ENCODE measurements around the gene SLC6A18.

DNA sequence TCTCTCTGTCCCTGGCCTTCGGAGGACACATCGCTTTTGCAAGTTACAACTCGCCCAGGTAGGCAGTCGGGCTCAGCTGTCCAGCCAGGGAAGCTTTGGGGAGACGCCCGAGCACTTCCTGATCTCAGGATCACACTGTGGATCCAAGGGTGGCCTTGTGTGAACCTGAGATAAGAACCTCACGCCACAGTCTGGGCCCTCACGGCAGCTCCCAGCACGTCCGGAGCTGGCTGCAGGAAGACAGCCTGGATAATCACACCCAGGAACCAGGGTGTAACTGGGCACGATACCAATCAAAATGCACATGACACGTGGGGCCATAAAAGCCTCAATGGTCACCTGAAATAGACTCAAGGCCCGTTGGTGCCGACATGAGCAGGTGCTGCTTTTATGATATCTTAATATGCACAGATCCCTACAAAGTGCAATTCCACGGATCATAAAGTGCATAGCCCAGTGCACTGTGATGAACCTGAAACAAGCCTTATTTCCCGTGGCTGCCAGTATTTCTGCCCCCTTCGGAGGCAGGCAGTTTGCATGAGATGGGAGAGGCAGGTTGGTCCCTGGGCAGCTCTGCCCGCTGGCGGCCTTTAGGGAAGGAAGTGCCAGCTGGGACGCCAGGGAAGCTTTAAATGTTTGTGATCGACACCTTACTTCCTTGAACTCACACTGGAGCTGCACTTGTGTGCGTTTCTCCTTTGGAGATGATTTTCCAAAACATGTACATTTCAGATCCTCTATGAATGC lies 14.5 kb downstream of the SLC6A18 start:
- no peak for TF ChIP-seq EP300 (IDR thresholded peaks at IDR 0.05)
- TF ChIP-seq, protein P1, sequence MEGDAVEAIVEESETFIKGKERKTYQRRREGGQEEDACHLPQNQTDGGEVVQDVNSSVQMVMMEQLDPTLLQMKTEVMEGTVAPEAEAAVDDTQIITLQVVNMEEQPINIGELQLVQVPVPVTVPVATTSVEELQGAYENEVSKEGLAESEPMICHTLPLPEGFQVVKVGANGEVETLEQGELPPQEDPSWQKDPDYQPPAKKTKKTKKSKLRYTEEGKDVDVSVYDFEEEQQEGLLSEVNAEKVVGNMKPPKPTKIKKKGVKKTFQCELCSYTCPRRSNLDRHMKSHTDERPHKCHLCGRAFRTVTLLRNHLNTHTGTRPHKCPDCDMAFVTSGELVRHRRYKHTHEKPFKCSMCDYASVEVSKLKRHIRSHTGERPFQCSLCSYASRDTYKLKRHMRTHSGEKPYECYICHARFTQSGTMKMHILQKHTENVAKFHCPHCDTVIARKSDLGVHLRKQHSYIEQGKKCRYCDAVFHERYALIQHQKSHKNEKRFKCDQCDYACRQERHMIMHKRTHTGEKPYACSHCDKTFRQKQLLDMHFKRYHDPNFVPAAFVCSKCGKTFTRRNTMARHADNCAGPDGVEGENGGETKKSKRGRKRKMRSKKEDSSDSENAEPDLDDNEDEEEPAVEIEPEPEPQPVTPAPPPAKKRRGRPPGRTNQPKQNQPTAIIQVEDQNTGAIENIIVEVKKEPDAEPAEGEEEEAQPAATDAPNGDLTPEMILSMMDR (IDR thresholded peaks at IDR 0.05): no peak

Measured in tibial nerve (tissue), 4 donors.